NCI-H146 treated with DMSO at 0.1 percent for 48 hours (cell line): Measurements from ENCODE around the gene PPP2R2C.

Source experiments
- DNase-seq: peaks from one replicate; lab custom pipeline; 2025; ENCODE audit not compliant: unreplicated experiment; lab: John Stamatoyannopoulos, UW

PPP2R2C gene

DNA sequence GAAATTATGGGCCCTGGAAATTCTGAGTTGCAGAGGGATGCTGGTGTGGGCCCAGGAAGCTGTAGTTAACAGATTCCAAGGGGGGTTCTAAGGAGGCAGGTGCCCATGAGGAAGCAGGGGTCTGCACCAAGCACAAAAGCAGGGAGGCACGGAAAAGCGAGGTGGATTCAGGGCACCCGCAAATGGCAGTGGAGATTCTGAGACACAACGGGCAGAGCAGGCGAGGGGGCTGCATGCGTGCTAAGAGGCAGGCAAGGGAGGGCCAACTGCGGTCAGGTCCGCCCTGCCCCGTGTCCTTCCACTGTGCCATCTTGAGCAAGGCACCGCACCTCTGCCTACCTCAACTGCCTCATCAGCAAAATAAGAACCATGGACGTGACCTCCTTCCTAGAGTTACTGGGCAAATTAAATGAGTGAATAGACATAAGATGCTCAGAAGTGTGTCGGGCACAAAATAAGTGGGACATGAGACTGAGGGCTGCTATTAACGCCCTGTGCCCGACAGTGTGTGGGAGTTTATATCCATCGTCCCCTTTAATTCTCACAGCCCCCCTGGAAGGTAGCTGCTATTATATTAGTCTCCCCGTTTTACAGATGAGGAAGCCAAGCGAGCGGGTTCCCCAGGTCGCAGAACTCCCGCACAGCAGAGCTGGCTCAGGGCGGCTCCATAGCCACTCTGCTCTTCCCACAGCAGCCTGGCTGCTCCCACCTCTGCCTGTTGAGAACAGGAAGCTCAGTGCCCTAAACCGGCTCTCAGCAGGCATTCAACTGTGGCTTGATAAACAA is 67.6 kb downstream of the PPP2R2C start:
- peak; percentile 13 for DNase-seq

DNA sequence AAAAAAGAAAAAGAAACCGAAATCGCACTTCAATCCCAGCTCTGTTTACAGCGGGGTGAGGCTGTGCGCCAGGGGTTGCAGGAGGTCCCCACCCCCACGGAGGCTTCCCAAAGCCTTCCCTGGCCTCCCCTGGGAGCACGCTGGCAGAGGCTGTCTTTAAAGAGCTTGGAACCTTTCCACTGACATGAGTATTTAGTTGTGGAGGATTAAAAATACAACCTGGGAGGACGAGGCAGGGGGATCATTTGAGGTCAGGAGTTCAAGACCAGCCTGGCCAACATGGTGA is 69.1 kb downstream of the PPP2R2C start:
- DNase-seq = no peak

DNA sequence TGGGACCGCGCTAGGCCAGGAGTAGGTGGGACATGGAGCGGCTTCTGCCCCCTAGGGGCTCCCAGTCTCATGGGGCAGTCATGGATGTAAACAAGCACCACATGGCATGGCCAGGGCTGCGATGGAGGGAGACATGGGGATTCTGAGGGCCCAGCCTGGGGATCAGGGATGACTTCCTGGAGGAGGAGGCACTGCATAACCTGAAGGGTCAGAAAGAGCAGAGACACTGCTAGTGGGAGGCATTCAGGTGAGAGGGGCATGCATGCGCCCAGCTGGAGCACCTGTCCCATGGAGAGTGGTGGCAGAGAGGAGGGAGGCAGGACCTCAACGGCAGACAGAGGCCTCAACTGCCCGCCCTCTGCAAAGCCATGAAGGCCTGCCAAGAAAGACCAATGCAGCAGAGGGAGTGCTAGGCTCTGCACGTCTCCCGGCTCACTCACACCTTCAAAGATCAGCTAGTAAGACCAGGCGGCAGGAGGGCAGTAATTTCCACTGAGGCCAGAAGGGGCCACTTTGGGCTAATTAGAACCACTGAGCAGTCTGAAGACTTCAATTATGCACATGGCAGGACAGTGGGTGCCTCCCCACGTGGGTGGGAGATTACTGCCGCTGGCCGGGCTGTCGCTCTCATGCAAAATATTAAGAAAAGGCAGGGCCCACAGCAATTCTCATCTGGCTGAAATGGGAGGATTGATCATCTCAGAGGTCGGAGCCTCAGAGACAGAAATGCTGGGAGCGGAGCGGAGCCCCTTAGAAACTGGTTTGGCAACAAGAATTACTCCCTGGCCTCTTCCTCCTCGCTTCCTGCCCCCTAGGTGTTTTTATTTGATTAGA is 69.6 kb downstream of the PPP2R2C start:
- DNase-seq = no peak

DNA sequence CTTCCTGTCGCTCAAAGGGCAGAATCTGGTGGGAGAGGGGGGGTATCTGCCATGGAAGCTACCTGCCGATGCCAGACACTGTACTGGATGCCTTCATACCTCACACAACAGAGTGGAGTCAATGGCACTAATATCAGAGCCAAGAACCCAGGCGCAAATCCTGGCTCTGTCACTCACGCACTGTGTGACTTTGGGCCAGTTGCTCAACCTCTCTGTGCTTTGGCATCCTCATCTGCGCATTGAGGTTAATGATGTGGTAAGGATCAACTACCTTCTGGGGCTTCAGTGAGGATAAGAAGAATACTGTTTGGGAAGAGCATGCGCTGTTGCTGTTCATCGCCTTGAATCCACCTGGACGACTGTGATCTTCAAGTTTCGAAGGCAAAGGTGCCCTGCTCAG is 70.6 kb downstream of the PPP2R2C start:
- no peak for DNase-seq

DNA sequence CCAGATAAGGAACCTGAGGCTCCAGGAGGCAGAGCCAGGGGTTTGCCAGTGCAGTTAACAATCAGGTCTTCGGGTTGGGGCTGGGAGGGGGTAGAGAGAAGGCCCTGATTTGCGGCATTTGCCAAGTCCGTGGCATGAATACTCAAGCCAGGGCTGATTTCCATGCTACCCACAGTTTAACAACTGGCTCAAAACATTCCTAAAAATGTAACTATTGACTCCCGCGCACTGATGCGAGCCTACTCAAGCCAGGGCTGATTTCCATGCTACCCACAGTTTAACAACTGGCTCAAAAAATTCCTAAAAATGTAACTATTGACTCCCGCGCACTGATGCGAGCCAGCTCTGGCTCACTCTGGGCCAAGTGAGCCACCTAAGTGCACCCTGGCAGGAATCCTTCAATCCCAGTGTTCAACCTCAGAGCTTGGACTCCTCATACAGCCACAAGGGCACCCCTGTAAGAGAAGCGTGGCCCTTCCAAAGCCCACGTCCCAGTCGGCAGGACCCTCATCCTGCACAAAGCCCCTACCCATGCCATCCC is 75.6 kb downstream of the PPP2R2C start:
- DNase-seq = no peak

DNA sequence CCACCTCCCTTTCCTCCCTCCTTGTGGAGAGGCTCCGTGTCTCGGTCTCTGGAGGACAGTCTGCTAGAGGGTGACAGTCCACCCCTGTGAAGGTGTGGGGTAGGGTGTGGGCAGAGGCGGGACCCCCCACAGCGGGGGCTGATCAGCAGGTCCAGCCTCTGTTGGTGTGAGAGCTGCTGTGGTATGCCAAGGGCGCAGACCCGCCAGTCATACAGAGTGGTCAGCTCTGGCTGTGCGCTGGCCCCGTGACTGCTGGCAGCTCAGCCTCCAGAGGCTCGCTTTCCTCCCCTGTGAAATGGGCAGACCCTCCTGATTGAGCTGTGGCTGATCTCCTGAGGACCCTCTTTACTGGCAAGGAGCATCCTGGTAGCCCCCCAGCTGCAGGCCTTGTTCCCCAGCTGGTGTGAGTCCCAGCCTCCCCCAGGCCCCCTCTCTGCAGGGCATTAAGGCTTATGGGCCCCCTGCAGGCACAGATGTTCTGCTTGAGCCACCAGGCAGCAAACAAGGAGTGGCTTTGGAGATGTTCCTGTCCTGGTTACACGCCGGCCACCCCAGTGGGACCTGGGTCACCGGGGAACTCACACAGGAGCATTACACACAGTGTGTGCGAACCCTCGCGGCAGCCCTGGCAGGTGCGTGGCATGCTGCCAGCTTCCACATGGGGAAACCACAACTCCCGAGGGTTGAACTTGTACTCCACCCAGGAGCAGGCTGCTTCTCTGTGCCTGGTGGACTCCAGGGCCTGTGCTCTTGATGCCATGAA is 76.8 kb downstream of the PPP2R2C start:
- no peak for DNase-seq

DNA sequence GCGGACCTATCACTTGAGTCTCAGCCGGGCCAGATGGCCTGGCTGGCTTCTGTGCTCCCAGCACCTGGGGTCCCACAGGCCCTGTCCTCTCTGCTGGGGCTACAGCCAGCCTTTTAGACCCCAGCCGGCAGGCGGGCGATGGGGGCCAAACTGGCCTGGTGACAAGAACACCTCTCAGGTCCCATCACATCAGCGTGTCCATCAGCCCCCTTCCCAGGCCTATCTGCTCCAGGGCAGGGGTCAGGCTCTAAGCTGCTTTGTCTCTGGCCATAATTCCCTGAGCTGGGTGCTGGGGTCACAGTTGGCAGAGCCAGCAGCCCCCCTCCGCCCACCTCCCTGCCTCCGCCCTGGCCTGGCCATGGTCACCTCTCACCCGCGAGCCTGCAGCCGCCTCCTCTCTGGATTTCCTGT is 77.7 kb downstream of the PPP2R2C start:
- no peak for DNase-seq

DNA sequence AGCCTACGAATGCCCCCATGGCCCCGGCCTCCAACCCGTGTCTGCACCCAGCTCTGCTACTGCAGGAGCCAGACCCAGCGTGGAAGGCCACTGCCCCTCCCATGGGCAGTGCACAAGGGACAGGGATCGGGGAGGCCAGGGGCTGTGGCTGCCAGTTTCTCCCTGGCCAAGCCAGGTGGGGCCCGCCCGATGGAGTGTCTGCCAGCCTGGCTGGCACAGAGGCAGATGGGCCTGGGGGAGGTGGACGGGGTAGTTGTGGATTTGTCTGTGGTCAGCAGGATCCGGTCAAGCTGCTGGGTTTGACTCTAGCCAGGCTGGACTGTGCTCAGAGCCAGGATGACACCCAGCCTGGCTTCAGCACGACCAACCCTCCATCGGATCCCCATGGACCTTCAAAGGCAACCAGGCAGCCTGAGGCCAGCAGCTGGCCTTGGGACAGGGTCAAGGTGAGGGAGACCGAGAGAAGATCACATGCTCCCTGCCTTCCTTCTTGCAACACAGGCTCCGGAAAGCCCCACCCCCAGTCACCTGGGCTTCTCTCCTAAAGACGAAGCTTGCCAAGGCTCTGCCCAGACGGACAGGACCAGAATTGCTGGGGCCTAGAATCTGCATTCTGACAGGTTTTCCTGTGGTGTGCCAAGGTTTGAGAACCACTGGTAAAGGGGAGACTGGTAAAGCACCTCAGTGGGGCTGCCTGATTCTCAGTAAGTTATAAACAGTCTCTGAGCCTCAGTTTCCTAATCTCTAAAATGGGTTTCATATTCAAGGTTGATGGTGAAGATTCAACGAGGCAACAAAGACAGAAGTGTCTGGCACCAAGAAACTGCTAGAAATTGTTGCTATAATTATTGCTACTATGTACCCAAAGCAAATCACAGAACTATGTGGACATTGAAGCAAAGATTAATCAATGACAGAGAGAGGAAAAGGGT is 78.6 kb downstream of the PPP2R2C start:
- no peak for DNase-seq

DNA sequence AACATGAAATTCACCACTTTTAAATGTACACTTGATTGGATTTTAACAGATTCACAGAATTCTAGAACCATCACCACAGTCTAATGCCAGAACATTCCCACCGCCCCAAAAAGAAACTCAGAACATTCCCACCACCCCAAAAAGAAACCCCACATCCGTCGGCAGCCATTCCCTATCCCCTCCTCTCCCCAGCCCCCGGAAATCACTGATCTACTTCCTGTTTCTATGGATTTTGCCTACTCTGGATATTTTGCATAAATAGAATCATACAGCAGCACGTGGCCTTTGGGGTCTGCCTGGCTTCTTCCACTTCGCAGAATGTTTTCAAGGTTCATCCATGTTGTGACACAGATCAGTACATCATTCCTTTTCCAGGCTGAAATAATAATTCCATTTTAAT is 79.3 kb downstream of the PPP2R2C start:
- DNase-seq = no peak

DNA sequence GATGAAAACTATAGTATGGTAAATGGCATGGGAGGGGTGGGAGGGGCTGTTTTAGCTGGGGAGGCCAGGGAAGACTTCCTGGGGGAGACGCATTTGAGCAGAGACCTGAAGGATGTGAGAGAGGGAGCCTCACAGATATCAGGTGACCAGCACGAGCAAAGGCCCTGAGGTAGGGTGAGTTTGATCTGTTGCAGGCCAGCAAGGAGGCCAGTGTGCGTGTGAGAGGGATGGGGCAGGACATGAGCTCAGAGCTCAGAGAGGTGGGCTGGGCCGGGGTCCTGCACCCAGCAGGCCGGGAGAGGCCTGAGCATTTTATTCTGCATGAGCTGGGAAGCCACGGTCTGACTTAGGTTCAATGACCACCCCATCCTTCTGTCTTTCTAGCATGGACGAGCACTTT is 80.0 kb downstream of the PPP2R2C start:
- no peak for DNase-seq

DNA sequence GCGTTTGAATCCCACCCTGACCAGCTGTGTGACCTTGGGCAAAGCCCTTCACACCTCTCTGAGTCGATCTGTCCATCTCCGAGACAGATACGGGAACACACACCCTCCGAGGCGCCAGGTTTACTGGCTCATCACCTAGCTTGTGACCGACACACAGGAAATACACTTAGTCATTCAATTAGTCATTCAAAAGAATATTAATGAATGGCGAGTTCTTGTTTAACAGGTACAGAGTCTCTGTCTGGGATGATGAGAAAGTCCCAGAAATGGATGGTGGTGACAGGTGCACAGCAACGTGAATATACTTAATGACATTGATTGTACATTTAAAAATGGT is 80.6 kb downstream of the PPP2R2C start:
- DNase-seq = no peak

DNA sequence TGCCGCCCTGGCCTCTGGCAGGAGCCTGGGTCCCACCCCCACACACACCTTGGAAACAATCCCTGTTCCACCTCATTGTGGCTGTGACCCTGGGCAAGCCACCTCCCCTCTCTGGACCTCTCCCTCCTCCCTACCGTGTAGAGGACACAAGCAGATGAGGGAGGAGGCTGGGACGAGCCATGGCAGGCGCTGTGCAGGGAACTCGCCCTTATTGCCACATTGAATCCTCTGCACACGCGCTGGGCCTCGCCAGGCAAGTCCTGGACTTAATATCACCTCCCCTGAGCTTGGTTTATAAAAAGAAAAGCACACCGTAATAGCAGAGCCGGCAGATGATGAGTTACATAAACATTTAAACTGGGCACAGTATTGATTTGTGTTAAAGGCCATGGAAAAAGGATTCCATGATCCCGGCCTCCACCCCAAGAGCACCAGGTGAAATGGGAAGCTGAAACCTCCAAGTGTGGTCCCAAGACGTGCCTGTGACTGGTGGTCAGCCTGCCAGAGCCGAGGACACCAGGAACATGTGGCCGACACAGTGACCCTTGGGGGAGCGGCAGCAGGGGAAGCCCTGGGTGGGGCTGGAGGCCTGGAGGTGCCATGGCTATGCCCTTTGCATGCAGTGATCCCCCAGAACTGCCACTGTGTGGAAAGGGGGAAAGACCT is 81.1 kb downstream of the PPP2R2C start:
- peak; percentile 52 for DNase-seq

DNA sequence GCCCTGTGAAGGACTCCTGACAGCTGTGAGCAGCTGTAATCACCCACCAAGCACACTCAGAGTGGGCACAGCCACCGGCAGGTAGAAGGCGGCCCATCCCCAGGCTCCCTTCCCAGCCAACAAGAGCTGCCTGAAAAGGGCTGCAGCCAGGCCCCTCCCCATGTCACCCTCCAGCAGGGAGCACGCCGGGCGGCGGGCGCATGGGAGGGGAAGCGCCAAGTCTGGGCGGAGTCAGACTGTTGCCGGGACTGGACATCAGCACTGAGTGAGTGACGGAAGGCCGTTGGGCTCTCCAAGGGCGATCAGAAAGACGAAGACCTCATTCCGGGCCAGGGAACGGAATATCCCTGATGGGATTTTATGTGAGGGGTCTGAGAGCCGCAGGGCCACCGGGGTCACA is 82.1 kb downstream of the PPP2R2C start:
- no peak for DNase-seq

DNA sequence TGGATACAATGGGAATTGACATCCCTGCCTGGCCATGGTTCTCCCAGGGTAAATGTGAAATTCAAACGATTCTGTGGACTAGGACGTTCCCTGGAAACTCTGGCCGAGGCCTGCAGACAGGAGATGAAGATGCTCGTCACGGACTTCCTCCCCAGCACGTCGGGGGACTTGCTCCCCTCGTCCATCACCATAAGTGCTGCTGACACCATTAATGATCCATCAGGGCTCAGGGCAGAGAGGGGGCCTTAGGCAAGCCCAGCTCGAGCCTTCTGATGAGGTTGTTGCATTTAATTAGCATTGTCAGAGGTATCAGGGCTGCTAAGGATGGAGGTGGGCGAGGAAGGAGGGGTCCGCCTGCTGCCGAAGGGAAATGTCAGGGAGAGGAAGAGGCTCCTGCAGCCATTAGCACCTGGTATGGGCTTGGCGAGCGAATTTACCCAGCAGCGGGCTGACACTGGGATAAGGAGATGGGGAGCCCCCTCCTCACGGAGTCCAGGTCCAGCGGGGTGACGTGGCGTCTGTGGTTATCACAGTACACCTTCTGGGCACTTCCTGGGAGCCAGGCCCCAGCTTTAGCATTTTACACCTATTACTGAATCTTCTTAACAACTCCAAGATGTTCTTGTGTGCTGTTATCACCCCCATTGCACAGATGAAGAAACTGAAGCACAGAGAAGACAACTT is 83.1 kb downstream of the PPP2R2C start:
- DNase-seq = no peak

DNA sequence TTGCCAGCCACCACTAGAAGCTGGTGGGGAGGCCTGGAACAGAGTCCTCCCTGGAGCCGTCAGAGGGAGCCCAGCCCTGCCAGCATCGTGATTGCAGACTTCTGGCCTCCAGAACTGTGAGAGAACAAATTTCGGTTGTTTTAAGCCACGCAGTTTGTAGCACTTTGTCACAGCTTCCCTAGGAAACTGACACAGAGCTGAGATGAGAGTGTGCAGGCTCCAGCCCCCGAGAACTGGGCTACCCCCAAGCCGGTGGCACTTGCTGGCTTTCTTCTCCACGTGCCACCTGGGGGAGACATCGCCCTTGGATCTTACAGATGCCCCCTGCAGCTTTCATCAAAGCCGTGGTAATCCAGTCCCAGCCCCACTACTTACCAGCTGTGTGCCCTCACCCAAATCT is 83.7 kb downstream of the PPP2R2C start:
- DNase-seq = no peak

DNA sequence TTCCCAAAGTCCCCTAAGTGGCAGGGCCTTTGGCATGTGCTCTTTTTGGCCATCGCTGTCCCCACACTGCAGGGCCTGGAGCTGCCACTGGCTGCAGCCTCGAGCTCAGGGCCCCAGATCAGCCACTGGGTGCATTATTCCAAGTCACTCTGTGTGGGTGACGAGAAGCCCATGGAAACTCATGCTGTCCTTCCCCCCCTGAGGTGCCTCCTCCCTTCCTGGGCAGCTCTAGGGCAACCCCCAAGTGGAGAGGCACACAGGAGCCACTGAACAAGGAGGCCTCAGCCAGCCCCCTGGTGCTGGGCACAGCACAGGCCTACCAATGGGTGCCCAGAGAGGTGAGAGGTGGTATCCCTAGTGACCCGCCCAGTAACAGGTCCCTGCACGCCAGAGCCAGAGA is 84.5 kb downstream of the PPP2R2C start:
- no peak for DNase-seq

DNA sequence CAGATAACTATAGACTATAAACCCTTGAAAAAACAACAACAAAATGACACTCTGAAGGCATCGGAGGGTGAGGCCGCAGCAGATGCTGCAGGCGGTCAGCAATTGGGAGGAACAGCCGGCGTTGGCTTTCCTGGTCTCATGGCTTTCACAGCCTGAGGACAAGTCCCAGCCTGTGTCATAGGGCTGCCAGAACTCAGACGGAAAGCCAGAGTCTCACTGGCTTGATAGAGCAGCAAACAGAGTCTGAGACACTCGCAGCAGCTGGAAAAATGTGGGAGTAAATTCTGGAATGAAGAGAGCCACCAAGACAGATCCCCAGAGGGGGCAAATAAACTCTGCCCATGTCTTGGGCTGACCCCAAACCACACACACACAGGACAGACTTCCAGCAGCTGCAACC is 86.3 kb downstream of the PPP2R2C start:
- DNase-seq = no peak

DNA sequence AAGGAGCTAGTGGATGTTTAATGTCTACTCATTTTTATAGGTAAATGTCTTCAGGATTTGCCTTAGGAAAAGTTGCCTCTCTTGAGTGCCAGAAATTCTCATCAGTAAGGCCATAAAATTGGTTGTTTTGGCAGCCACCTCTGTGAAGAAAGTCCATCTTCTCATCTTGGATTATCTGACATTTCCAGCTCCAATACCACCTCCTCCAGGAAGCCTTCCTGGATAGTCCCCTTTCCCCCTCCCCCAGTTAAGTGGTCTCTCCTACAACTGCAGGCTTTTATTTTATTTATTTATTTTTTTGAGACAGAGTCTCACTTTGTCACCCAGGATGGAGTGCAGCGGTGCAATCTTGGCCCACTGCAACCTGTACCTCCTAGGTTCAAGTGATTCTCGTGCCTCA is 87.1 kb downstream of the PPP2R2C start:
- DNase-seq = no peak

DNA sequence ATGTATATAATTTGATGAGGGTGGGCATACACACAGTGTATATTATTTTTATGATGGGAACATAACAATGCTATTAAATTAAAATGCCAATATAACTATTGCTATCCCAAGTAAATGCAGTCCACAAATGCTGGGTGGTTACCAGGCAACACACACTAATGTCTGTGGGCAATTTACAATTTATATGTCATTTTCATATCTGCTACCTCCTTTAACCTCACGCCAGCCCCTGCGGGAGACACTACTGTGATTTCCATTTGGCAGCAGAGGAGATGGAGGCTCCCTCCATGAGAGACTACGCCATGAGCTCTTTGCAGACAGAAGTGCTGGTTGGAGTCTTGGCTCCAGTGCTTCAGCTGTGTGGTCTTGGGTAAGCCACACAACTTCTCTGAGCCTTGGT is 87.9 kb downstream of the PPP2R2C start:
- DNase-seq = no peak

DNA sequence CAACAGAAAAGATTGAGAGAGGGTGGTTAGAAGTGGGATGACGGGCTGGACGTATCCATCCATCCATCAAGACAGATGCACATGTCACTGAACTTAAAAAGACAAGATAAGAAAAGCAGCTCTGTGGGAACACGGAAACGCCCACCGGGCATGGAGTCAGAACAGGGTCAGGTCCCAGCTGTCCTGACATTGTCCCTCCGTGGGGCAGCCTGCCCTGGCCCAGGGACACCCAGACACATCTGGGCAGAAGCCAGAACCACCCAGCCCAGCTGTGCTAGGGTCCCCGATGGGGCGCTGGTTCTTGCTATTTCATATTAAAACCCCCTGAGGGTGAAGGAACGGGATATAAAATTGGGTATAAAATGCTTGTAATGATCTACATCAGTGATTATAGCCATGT is 88.5 kb downstream of the PPP2R2C start:
- DNase-seq = no peak
